ENCODE measurements around the gene ESPL1.

GRCh38 chr12:53338017-53338416 lies 69.9 kb downstream of the ESPL1 start:
- no peak for TF ChIP-seq POLR2A (IDR thresholded peaks at IDR 0.05)
- no peak for TF ChIP-seq CTCF (IDR thresholded peaks at IDR 0.05 in 8 of 11, conservative IDR thresholded peaks at IDR 0.05 in 3 of 11)
- no peak for TF ChIP-seq POLR2AphosphoS5 (IDR thresholded peaks at IDR 0.05)

Data from spleen (tissue), 7 donors.